GM23338 (cell line): Measurements from ENCODE around the gene SLC30A1. TPM values are rescaled to one million over a fixed set of nuclear protein-coding genes. Genes with fewer than 3 reads are reported as not detected.
"Not testable (repeated sequence)": the region's sequence is repeated elsewhere in the genome, so short reads cannot be mapped to it uniquely, and the experiment has no call there.

Experiments used
- ATAC-seq: fragments of 200-7000 bp; cut with Tn5 transposase; 3 replicates; pipeline ENCODE4 v1.9.1; 2020
- DNase-seq: peaks from one replicate; pipeline ENCODE4 v3.0.0-alpha.2; 2015; ENCODE audit warnings: low spot score
- H2AFZ ChIP-seq: fragments of 200-600 bp; sonication (generic); 2 replicates; pipeline ENCODE4 v1.8.0; 2016; ENCODE audit warnings: antibody characterized with exemption, mild to moderate bottlenecking, moderate library complexity
- H3F3A ChIP-seq: fragments of 200-600 bp; sonication (generic); replicated peaks from 2 replicates; pipeline ENCODE4 v1.8.0; 2017; ENCODE audit warnings: antibody characterized with exemption, mixed run types, low read depth
- H3K27ac ChIP-seq: fragments of 200-600 bp; sonication (generic); 2 replicates; pipeline ENCODE4 v1.6.1; 2016; ENCODE audit warnings: low read depth
- H3K27me3 ChIP-seq: fragments of 200-600 bp; sonication (generic); 2 replicates; pipeline ENCODE4 v1.8.0; 2016; ENCODE audit warnings: mild to moderate bottlenecking, mixed run types, moderate library complexity; ENCODE audit not compliant: insufficient read depth
- H3K36me3 ChIP-seq: fragments of 200-600 bp; sonication (generic); 2 replicates; pipeline ENCODE4 v1.8.0; 2016; ENCODE audit warnings: mild to moderate bottlenecking; ENCODE audit not compliant: insufficient read depth
- H3K4me1 ChIP-seq: fragments of 200-600 bp; sonication (generic); 2 replicates; pipeline ENCODE4 v1.8.0; 2016; ENCODE audit warnings: mild to moderate bottlenecking, moderate library complexity; ENCODE audit not compliant: insufficient read depth
- H3K4me2 ChIP-seq: fragments of 200-600 bp; sonication (generic); 2 replicates; pipeline ENCODE4 v1.7.1; 2017; ENCODE audit warnings: mixed run types
- H3K4me3 ChIP-seq: fragments of 200-600 bp; sonication (generic); 2 replicates; pipeline ENCODE4 v1.6.1; 2016; ENCODE audit warnings: mixed run types
- H3K79me2 ChIP-seq: fragments of 200-600 bp; sonication (generic); replicated peaks from 2 replicates; pipeline ENCODE4 v1.8.0; 2017; ENCODE audit warnings: mild to moderate bottlenecking; ENCODE audit not compliant: insufficient read depth
- H3K9me2 ChIP-seq: fragments of 200-600 bp; sonication (generic); 2 replicates; pipeline ENCODE4 v1.8.0; 2017; ENCODE audit not compliant: insufficient read depth
- H4K20me1 ChIP-seq: fragments of 200-600 bp; sonication (generic); replicated peaks from 2 replicates; pipeline ENCODE4 v1.8.0; 2017; ENCODE audit warnings: mild to moderate bottlenecking; ENCODE audit not compliant: insufficient read depth
- H3K27ac Mint-ChIP-seq: 2 replicates; pipeline ENCODE4 v1.8.0; 2020; ENCODE audit warnings: inconsistent platforms, mild to moderate bottlenecking, moderate library complexity, mixed read lengths
- H3K27me3 Mint-ChIP-seq: 3 replicates; pipeline ENCODE4 v1.8.0; 2022; ENCODE audit warnings: low read depth, mild to moderate bottlenecking, moderate library complexity, mixed read lengths, inconsistent platforms; ENCODE audit not compliant: insufficient read depth, poor library complexity
- H3K36me3 Mint-ChIP-seq: 3 replicates; pipeline ENCODE4 v1.8.0; 2021; ENCODE audit warnings: low read depth, mild to moderate bottlenecking, inconsistent platforms, moderate library complexity, mixed read lengths
- H3K4me1 Mint-ChIP-seq: 3 replicates; pipeline ENCODE4 v1.8.0; 2020; ENCODE audit warnings: mild to moderate bottlenecking, inconsistent platforms, mixed read lengths
- H3K4me3 Mint-ChIP-seq: 3 replicates; pipeline ENCODE4 v1.8.0; 2021; ENCODE audit warnings: moderate library complexity, mild to moderate bottlenecking, inconsistent platforms, mixed read lengths
- H3K9me3 Mint-ChIP-seq: 3 replicates; pipeline ENCODE4 v1.8.0; 2020; ENCODE audit warnings: moderate library complexity, mild to moderate bottlenecking, inconsistent platforms, mixed read lengths
- CREB1 ChIP-seq: fragments of 250-450 bp; sonication (Bioruptor Pico); IDR thresholded peaks from 2 replicates; pipeline ENCODE4 v1.5.0; 2020; ENCODE audit warnings: low read depth, mild to moderate bottlenecking, moderate library complexity
- EZH2 ChIP-seq: fragments of 200-600 bp; sonication (generic); IDR thresholded peaks from one replicate; pipeline ENCODE4 v1.8.0; 2017; ENCODE audit warnings: antibody characterized with exemption, mild to moderate bottlenecking, low read depth; ENCODE audit not compliant: unreplicated experiment
- STAT1 ChIP-seq: IDR thresholded peaks from one replicate; pipeline ENCODE4 v1.6.1; 2016; ENCODE audit warnings: antibody characterized with exemption; ENCODE audit not compliant: unreplicated experiment
- polyA plus RNA-seq: library from polyadenylated mRNA; unstranded; fragments of >200 nt; fragmentation: Nextera tagmentation; extraction: Ambion mirVana; gene quantifications from 2 replicates; pipeline ENCODE4 v1.2.1, GENCODE V29; 2016
- total RNA-seq: library from RNA; depleted of rRNA; stranded (reverse); fragments of >200 nt; shearing (Covaris generic); gene quantifications from 2 replicates; pipeline ENCODE4 v1.2.3, GENCODE V29; 2014
- TF ChIP-seq, protein P1 (sequence below): IDR thresholded peaks from one replicate; pipeline ENCODE4 v1.6.1; 2018; ENCODE audit warnings: antibody characterized with exemption; ENCODE audit not compliant: unreplicated experiment
- TF ChIP-seq, protein P2 (sequence below), 2 experiments: fragments of 200-600 bp in 1 of 2; sonication (generic) in 1 of 2; conservative IDR thresholded peaks; 2 replicates each; pipeline versions ENCODE4 v1.5.1 to v1.6.1; 2016 to 2017; ENCODE audit warnings: antibody characterized with exemption in 2 of 2, low read depth in 2 of 2, mild to moderate bottlenecking in 2 of 2, moderate library complexity in 1 of 2

SLC30A1 gene
- total and polyA plus RNA-seq, 2 experiments from 2014 or later: 3.3 to 17.7 TPM

DNA sequence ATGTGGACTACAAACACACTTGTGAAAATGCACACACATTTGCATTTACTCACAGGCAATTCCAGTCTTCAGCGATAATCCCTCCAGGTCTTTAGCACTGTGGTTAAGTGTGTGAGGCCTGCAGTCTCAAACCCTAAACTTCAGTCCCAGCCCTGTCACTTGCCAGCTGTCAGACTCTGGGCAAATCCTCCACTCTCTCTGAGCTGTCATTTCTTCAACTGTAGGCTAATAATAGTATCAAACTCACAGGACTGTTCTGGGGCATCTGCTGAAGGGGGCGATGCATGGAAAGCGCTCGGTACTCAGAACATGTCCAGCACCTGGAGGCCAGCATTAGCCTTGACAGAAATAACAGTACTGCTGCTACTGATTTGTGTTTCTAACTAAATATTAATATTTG lies 48.3 kb upstream of the SLC30A1 start:
- H3K79me2 ChIP-seq: no peaks in the 10 kb centered on the region
- H3K27me3 ChIP-seq: no peaks in the 10 kb centered on the region
- ATAC-seq (no peak), DNase-seq (no peak)
- H2AFZ ChIP-seq: no peak overlapping the region
- Mint-ChIP-seq H3K36me3 (no peaks in the 10 kb centered on the region), H3K4me3 (no peak overlapping the region), H3K4me1 (peaks cover 8% of the 10 kb centered on the region), H3K27ac (no peak overlapping the region; the same call in 1 of the 2 replicates), H3K27me3 (peaks cover 3% of the 10 kb centered on the region), H3K9me3 (no peaks in the 10 kb centered on the region)
- no peak overlapping the region for H3K27ac ChIP-seq
- H3K4me2 ChIP-seq: no peak overlapping the region
- H3K4me3 ChIP-seq: no peak overlapping the region
- TF ChIP-seq EZH2 (no peak), CREB1 (CRISPR knock-in tag) (no peak)
- TF ChIP-seq, protein P1, sequence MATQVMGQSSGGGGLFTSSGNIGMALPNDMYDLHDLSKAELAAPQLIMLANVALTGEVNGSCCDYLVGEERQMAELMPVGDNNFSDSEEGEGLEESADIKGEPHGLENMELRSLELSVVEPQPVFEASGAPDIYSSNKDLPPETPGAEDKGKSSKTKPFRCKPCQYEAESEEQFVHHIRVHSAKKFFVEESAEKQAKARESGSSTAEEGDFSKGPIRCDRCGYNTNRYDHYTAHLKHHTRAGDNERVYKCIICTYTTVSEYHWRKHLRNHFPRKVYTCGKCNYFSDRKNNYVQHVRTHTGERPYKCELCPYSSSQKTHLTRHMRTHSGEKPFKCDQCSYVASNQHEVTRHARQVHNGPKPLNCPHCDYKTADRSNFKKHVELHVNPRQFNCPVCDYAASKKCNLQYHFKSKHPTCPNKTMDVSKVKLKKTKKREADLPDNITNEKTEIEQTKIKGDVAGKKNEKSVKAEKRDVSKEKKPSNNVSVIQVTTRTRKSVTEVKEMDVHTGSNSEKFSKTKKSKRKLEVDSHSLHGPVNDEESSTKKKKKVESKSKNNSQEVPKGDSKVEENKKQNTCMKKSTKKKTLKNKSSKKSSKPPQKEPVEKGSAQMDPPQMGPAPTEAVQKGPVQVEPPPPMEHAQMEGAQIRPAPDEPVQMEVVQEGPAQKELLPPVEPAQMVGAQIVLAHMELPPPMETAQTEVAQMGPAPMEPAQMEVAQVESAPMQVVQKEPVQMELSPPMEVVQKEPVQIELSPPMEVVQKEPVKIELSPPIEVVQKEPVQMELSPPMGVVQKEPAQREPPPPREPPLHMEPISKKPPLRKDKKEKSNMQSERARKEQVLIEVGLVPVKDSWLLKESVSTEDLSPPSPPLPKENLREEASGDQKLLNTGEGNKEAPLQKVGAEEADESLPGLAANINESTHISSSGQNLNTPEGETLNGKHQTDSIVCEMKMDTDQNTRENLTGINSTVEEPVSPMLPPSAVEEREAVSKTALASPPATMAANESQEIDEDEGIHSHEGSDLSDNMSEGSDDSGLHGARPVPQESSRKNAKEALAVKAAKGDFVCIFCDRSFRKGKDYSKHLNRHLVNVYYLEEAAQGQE: no peak
- no peaks in the 10 kb centered on the region for H3K36me3 ChIP-seq
- H3K4me1 ChIP-seq: no peaks in the 10 kb centered on the region; the same call in 1 of the 2 replicates
- no peaks in the 10 kb centered on the region; the same call in 1 of the 2 replicates for H3K9me2 ChIP-seq
- H4K20me1 ChIP-seq: no peaks in the 10 kb centered on the region
- H3F3A ChIP-seq: no peaks in the 10 kb centered on the region

DNA sequence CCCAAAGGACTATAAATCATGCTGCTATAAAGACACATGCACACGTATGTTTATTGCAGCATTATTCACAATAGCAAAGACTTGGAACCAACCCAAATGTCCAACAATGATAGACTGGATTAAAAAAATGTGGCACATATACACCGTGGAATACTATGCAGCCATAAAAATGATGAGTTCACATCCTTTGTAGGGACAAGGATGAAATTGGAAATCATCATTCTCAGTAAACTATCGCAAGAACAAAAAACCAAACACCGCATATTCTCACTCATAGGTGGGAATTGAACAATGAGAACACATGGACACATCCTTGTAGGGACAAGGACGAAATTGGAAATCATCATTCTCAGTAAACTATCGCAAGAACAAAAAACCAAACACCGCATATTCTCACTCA lies 46.9 kb upstream of the SLC30A1 start:
- H3K4me1 Mint-ChIP-seq, H3K4me1 ChIP-seq, H3K36me3 Mint-ChIP-seq: not testable (repeated sequence)

DNA sequence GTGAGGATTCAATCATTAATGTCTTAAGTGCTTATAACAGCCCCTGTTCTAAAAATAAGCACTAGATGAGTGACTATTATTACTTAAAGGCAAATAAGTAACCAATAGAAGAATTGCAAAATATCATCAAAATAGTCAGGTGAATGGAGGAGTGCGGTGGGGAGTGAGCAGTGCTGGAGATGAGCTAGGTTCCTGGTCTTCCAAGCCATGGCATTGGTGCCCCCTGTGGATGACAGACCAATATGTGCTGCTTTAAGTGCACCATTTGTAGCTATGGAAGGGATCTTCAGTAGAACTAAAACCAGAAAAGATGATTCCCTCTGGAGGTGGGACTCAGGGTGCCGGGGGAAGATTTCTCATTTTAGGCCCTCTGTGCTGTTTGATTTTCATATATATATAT lies 46.1 kb upstream of the SLC30A1 start:
- ATAC-seq (no peak; the same call in 2 of the 3 replicates), DNase-seq (peak; percentile 24)
- Histone ChIP-seq H2AFZ (peak overlapping the region; percentile 76; the same call in 1 of the 2 replicates), H3K27ac (no peak overlapping the region), H3K36me3 (no peaks in the 10 kb centered on the region), H3K79me2 (no peaks in the 10 kb centered on the region), H3K9me2 (no peaks in the 10 kb centered on the region; the same call in 1 of the 2 replicates), H3K27me3 (no peaks in the 10 kb centered on the region), H3F3A (no peaks in the 10 kb centered on the region), H4K20me1 (no peaks in the 10 kb centered on the region), H3K4me2 (no peak overlapping the region), H3K4me3 (no peak overlapping the region), H3K4me1 (no peaks in the 10 kb centered on the region; the same call in 1 of the 2 replicates)
- TF ChIP-seq, protein P2, sequence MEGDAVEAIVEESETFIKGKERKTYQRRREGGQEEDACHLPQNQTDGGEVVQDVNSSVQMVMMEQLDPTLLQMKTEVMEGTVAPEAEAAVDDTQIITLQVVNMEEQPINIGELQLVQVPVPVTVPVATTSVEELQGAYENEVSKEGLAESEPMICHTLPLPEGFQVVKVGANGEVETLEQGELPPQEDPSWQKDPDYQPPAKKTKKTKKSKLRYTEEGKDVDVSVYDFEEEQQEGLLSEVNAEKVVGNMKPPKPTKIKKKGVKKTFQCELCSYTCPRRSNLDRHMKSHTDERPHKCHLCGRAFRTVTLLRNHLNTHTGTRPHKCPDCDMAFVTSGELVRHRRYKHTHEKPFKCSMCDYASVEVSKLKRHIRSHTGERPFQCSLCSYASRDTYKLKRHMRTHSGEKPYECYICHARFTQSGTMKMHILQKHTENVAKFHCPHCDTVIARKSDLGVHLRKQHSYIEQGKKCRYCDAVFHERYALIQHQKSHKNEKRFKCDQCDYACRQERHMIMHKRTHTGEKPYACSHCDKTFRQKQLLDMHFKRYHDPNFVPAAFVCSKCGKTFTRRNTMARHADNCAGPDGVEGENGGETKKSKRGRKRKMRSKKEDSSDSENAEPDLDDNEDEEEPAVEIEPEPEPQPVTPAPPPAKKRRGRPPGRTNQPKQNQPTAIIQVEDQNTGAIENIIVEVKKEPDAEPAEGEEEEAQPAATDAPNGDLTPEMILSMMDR (conservative IDR thresholded peaks at IDR 0.05; ENCODE audit: low read depth in 2 of 2): peak; percentile 9 to 57; a peak in 2 of 4 replicates
- no peak for TF ChIP-seq STAT1
- Mint-ChIP-seq H3K27me3 (peaks cover 3% of the 10 kb centered on the region), H3K36me3 (no peaks in the 10 kb centered on the region), H3K9me3 (no peaks in the 10 kb centered on the region), H3K27ac (no peak overlapping the region), H3K4me3 (no peak overlapping the region), H3K4me1 (peaks cover 2% of the 10 kb centered on the region; the same call in 2 of the 3 replicates)

More for the DNA sequence above, 46.9 kb upstream of the SLC30A1 start:
- not testable (repeated sequence) for H3F3A ChIP-seq, ATAC-seq, H3K27me3 ChIP-seq, H4K20me1 ChIP-seq, H3K36me3 ChIP-seq, H3K4me3 Mint-ChIP-seq, DNase-seq, H2AFZ ChIP-seq, H3K27ac Mint-ChIP-seq, H3K4me2 ChIP-seq, H3K27ac ChIP-seq, H3K79me2 ChIP-seq, H3K9me2 ChIP-seq, H3K9me3 Mint-ChIP-seq, H3K4me3 ChIP-seq, H3K27me3 Mint-ChIP-seq
